ENCODE results near the gene BAHCC1.

Gene BAHCC1

DNA sequence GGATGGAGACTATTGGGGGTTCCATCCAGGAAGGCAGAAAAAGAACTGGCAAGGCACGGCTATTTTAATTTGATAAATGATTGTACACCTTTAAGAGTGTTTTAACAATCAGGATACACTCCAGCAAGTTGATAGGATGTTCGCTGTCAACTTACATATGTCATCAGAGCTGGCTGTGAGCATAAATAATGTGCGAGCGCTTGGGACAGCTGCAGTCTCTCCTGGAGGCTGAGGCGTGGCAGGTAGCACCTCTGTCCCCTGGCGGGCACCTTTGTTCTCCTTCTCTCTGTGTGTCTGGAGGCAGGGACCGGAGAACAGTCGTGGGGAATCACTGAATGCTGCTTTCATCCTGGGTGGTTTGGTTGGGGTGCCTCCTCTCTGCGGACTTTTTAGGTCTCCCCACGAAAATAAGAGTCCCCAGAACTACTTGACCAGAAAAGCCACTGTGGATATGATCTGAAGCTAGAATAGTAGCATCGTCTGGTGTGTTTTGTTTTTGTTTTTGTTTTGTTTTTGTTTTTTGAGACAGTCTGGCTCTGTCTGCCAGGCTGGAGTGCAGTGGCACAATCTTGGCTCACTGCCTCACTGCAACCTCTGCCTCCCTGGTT, 9.4 kb downstream of the BAHCC1 start:
- in situ Hi-C loops (cut with MboI; ENCODE audit: low pct_unique_long_range_greater_than_20kb, low sequenced_read_pairs): no loop called here
- no peak for DNase-seq

DNA sequence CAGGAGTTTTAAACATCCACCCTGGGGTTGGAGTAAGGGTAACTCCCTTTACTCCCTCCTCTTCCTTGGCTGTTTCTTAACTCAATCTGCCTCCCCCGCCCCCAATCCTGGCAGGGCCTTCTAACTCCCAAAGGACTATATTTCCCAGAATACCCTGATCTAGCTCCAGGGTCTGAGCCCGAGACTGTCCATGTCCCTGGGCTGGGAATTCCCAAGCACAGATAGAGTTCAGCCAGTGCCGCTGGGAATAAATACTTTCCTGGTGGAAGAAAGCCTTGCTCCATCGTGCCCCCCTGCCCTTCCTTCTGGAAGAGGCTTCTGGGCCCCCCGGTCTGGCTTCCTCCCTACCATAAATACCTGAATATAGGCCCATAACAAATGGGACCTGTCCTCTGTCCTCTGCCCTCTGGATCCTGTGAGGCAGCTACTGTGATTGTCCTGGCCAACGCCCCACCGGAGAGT, 10.2 kb downstream of the BAHCC1 start:
- DNase-seq: no peak
- in situ Hi-C loops (cut with MboI; ENCODE audit: low pct_unique_long_range_greater_than_20kb, low sequenced_read_pairs): no loop called here

DNA sequence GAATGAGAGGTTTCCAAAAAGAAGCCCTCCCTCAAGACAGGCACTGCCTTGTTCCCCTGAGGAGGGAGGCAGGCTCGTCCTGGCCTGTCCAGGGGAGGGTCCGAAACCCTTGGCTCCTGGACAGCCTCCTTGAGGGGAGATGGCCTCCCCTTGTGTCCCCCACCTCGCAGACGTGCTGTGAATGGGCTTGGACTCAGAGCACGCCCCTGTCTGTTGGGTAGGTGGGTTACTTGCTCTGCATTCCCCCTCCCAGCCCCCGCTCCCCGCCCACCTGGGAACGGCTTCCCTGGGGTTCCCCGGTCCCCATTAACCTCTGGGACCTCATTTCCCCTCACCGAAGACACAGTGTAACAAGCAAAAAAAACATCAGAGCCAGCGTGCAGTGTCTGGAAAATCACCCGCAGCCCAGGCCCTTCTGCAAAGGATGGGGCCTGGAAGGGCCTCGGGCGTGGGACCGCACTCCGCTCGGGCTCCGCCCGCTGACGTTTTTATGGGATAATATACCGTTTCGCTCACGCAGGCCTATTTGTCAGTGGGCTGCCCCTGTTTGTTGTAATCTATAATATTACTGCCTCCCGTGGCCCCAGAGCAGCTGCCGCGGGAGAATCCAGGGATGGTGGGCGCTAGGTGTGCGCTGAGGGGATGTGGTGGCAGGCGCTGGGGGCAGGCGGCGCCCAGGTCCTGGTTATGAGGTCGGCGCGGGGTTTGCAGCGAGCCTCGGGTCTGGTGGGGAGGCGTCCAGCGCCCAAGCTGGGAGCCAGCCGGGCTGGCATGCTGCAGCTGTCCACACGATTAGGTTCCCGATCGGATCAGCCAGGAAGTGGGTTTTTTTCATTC, 11.1 kb downstream of the BAHCC1 start:
- in situ Hi-C loops (cut with MboI; ENCODE audit: low pct_unique_long_range_greater_than_20kb, low sequenced_read_pairs): no loop called here
- DNase-seq: no peak

DNA sequence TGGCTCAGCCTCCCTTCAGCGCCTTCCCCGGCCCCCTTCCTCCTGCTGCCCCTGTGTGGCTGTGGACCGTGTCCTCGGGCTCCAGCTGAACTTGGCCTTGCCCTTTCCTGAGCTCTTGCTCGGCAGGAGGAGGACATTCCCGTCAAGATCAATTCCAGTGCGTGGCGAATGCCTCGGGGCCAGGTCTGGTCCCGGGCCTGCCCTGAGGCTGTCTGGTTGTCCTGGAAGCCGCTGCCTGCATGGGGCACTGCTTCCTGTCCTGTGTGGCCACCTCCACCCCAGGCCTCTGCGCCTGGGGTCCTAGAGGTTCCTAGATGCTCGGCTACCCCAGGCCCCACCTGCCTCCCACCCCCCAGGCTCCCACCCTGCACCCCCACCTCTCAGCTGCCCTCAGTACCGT, 12.8 kb downstream of the BAHCC1 start:
- in situ Hi-C loops (cut with MboI; ENCODE audit: low pct_unique_long_range_greater_than_20kb, low sequenced_read_pairs): no loop called here
- no peak for DNase-seq

DNA sequence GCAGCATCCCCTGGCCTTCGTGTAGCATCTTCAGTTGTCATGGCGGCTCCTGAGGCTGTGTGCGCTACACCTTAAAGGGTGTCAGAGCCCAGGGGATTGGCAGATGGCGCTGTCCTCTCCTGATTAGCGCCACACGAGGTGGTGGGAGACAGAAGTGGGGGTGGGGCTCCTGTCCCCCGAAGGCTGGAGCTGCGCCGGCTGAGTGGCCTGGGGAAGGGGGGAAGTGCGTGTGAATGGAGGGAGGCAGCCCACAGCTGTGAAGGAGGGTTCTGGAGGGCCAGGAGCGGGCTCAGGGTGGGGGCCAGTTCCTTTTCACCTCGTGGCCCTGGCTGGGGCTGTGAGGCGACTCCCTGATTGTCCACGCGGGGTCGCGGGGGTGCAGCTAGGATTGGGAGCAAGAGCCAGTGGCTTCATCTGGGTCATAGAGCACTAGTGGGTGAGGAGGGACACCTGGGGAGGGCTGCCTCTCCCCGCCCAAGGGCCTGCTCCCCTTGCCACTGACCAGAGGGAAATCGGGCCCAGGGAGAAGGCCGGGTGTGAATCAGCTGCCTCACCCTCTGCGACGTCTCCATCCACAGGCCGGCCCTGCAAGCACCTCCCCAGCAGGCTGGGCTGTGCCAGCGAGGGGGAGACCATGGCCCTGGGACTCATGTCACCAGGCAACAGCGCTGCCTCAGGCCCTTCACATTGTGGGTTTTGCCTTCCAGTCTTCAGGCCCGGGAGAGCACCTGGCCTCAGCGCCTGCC, 14.1 kb downstream of the BAHCC1 start:
- in situ Hi-C loops (cut with MboI; ENCODE audit: low pct_unique_long_range_greater_than_20kb, low sequenced_read_pairs): no loop called here
- no peak for DNase-seq

DNA sequence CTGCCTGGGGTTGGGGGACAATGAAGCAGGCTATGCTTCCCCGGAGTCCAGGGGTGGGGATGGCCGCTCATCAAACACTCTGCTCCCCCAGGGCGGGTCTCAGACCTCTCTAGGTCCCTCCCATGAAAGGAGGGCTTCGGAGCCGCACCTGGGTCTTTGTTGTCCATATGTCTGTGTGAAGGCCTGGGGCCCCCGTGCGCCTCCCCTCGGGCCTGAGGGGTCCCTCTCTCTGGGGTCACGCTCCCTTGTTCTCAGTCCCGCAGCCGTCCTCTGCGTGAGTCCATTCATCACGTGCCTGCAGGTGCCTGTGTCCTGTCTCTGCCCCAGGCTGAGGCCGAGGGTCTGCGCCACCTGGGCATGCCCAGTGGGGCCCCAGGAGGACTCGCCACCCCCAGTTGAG, 15.6 kb downstream of the BAHCC1 start:
- DNase-seq: no peak
- in situ Hi-C loops (cut with MboI; ENCODE audit: low pct_unique_long_range_greater_than_20kb, low sequenced_read_pairs): no loop called here

DNA sequence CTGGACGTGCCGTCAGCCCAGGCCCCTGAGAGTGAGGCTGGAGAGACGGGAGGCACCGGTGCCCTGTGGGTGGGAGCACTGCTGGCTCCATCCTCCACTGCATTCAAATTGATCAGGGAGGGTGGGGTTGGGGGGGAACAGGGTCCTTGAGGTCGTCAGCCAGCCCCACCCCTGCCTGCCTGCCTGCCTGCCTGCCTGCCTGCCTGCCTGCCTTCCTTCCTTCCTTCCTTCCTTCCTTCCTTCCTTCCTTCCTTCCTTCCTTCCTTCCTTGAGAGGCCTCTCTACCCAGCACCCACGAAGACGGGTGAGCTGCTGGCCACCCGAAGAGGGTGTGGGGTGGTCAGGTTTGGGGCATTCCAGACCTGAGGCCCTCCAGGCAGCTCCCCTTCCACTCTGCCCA, 16.0 kb downstream of the BAHCC1 start:
- no peak for DNase-seq
- in situ Hi-C loops (cut with MboI; ENCODE audit: low pct_unique_long_range_greater_than_20kb, low sequenced_read_pairs): no loop called here

DNA sequence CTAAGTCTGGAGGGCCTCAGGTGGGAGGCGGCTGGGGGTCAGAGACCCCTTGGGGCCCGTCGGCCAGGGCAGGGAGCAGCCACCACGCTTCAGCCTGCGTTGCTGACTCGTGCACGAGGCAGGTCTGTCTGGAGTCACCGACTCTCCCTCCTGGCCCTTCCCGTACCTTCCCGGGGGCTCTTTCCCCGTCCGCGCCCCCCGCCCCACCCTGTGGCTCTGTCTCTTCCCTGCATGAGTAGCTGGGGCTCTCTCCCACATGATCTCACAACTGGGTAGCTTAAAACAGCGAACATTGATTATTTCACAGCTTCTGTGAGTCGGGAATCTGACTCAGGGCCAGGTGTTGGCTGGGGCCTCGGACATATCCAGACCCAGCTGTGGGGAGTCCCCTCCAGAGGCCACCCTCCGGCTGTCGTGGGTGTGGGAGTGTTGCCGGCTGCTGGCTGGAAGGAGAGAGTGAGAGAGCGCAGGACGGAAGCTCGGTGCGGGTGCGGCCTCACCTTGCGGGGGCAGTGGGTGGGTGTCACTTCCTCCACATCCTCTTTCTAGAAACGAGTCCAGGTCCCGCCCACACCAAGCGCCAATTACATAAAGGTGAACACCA, 17.3 kb downstream of the BAHCC1 start:
- peak; percentile 88 for DNase-seq
- in situ Hi-C loops (cut with MboI; ENCODE audit: low pct_unique_long_range_greater_than_20kb, low sequenced_read_pairs): no loop called here

DNA sequence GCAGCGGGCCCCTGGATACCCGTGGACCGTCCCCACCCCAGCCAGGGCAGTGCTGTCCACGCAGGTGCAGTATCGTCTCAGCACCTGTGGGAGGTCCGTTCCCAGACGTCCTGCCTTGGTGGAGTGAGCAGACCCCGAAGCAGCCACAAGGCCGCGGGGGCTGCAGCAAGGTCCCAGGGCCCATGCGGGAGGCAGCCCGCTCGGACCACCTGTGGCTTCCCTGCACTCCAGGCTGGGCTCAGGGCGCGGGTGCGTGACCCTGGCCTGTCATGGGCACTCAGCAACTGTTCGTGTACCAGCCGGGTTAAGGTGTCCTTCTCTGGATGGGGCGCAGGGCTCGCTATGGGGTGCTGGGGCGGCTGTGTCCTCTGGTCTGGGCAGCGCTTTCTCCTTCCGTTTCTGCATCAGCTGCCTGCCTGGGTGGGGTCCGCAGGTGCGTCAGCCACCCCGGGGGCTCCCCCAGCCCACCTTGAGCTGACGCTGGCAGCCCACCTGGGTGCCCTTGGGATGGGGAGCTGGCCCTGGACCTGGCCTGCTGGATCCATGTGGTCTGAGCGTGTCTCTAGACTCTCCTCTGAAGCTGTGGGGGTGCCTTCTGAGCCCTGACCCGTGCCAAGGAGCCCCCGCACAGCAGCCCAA, 18.4 kb downstream of the BAHCC1 start:
- no peak for DNase-seq
- in situ Hi-C loops (cut with MboI; ENCODE audit: low pct_unique_long_range_greater_than_20kb, low sequenced_read_pairs): no loop called here

DNA sequence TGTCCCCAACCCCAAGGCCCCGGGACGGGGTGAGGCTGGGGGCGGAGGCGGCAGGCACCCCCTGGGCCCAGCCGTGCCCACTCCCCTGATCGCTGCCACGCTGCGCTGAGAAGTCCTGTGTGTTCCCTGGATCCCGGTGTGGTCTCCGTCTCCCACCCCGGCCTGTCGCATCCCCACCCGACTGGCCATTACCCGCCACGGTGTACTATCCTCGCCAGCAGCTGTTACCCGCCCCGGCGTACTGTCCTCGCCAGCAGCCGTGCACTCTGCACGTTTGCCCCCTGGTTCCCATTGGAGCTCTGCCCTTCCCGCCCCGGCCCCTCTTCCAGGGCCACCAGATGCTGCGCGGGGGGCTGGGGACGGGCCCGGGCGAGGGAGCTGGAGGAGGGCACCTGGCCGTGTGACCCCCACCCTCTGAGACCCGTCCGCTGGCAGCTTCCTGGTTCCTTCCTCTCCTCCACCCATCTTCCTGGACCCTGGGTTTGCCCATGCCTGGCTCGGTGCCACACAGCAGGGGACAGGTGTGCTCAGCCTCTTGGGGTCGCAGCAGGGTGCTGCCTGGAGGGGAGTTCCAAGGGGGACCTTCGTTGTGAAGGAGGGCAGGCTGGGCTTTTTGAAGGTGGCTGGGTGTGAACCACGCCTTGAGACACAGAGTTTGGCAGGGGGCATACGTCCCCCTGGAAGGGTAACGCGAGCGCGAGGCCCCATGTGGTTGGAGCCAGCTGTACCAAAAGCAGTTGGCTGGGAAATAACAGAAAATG, 19.7 kb downstream of the BAHCC1 start:
- no peak for DNase-seq

DNA sequence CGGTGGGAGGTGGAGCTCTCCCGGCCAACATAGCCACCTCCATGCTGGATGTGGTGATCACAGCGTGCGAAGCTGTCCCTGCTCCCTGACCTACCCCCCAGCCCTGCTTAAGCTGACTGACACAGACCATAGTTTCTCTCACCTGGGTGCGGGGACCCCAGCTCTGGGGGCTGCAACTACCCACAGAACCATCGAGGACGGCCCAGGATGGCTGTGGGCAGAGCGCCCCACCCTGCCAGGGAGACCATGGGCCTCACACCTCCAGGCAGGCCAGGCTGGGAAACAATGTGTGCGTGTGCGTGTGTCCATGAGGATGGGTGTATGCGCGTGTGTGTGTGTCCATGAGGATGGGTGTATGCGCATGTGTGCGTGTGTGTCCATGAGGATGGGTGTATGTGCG, 20.4 kb downstream of the BAHCC1 start:
- DNase-seq: no peak
- in situ Hi-C loops (cut with MboI; ENCODE audit: low pct_unique_long_range_greater_than_20kb, low sequenced_read_pairs): no loop called here

More for the DNA sequence above, 19.7 kb downstream of the BAHCC1 start:
- in situ Hi-C loops (cut with MboI; ENCODE audit: low pct_unique_long_range_greater_than_20kb, low sequenced_read_pairs): no loop called here

DNA sequence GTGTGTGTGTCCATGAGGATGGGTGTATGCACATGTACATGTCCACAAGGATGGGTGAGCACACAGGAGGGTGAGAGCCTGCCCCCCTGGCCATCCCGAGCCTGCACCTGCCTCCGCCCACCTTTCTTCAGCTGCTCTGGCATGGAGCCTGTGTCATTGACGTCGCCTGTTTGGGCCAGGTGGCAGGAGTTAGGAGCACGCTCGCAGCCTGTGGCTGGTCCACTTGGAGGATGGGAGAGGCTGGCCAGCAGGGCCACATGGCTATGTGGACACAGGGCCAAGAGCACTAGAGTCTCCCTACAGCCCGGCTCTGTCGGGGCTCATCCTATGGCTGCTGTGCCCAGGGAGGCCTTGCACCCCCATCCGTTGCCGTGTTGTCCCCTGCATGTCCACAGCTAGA, 21.4 kb downstream of the BAHCC1 start:
- no peak for DNase-seq
- in situ Hi-C loops (cut with MboI; ENCODE audit: low pct_unique_long_range_greater_than_20kb, low sequenced_read_pairs): no loop called here

DNA sequence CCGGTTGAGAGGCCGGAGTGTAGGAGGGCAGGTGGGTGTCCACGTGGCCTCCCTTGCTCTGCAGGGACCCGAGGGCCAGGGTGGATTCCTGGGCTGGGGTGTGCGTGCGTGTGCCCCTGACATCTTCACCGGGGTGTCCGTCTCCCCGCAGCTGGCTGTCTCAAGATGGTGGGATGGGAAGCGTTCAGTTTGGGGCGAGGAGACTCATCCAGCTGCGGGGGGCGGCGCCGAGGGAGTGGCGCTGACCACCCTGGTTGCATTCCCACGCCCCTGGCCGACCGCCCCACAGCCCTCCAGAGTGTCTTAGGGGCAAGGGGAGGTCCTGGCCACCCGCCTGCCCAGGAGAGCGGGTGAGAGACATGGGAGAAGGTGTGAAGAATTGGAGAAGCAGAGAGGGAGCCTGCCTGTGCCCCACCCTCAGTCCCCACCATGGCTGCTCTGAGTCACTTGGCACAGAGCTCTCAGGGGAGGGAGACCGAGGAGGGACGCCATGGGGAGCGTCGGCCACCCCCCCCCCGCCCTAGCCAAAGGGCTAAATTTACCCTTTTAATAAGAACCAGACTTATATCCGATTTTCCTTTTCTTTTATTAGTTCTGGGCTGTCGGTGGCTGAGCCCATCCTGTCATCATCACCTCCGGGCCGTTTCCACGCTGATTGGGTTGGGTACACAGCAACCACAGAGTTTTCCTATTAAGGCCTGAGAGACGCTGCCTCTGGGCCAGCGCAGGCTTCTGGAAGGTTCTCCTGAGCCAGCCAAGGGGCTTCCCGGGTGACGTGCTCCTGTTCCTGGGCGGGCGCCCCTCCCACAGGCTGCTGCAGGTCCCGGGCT, 22.0 kb downstream of the BAHCC1 start:
- DNase-seq: no peak
- in situ Hi-C loops (cut with MboI; ENCODE audit: low pct_unique_long_range_greater_than_20kb, low sequenced_read_pairs): no loop called here

DNA sequence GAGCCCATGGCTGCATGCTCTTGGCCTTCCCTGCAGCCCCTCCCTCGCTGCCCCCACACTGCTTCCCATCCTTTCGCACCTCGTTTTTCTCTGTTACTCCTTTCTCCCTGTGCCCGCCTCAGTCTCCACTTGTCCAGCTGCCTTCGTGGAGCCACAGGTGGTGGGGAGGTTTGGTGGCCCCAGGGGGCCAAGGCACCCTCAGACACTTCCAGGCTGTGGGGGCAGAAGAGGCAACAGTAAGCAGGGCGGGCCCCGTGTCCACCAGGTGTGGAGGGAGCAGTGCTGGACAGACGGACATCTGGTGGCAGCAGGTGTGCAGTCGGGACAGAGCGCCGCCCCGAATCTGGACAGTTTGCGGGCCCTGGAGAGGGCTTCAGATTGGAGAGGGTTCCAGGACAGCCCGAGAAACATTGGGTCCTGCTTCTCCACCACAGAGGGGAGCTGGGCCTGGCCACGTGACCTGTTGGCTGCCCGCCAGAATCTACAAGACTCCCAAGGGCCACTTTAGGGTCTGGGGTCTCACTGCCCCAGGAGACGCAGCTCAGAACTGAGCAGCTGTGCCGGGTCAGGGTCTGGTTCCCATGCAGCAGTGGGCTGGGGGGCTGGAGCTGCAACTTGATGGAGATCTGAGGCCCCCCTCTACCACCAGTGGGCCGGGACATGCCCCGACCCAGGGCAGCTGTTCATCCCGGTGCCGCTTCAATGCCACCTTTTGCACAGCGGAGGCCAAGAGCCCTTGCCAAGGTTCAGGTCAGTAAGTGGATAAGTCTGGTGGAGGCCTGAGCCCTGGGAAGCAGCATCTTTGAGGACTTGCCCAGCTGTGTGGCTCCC, 22.8 kb downstream of the BAHCC1 start:
- in situ Hi-C loops (cut with MboI; ENCODE audit: low pct_unique_long_range_greater_than_20kb, low sequenced_read_pairs): no loop called here
- no peak for DNase-seq

DNA sequence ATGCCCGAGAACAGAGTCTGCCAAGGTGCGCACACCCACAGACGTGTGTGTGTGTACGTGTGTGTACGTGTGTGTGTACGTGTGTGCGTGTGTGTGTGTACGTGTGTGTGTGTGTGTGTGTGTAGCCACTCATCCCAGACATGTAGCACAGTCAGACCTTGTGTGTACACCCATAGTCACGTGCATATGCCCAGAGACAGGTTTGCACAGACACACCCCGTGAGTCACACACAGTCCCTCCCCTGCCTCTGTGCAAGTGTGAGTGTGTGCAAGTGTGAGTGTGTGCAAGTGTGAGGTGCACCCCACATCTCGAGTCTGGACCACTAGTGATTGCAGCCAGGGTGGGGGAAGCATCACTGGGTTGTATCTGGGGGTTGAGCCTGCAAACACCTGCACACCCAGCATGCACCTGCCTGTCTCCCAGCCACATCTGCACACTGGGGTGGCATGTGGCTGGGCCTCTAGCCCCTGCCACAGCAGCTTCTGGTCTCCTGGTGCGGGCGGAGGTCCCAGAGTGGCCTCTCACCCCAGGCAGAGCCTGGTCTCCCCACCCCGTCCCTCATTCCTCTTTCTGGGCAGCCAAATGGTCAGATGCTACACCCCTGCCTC, 23.6 kb downstream of the BAHCC1 start:
- in situ Hi-C loops (cut with MboI; ENCODE audit: low pct_unique_long_range_greater_than_20kb, low sequenced_read_pairs): no loop called here
- no peak for DNase-seq

DNA sequence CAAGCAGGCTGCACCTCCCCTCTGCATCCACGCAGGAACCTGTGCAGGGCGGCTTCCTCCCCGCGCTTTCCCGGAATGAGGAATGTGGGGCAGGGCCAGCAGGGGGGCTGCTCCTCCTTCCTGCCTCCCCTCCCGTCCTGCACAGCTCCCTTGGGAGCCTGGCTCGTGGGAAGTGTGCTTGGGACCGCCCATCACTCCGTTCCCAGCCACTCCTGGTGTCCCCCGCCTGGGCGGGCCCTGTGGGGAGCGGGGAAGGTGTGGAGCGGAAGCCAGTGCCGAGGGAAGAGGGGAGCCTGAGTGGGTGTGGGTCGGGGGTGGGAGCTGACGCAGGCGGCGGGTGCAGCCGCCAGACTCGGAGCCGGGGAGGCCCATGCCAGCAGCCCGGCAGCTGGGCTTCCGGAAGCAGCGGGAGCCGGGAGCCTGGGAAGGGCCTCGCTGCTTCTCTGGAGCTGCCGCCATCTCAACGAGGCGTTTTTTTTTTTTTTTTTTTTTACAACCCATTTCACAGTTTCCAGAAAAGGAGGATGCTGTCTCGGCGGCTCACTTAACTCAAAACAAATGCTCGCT, 24.1 kb downstream of the BAHCC1 start:
- in situ Hi-C loops (cut with MboI; ENCODE audit: low pct_unique_long_range_greater_than_20kb, low sequenced_read_pairs): no loop called here
- no peak for DNase-seq

All from KBM-7 (cell line).